OCI-LY7 (cell line): ENCODE results near the gene PDE5A.

Experiments
- EZH2phosphoT487 ChIP-seq: fragments of 200-600 bp; sonication (generic); IDR thresholded peaks from 2 replicates; pipeline ENCODE4 v1.6.1; 2018; ENCODE audit warnings: low read depth, borderline replicate concordance, mild to moderate bottlenecking, mixed run types, antibody characterized with exemption, low read length, moderate library complexity, mixed read lengths
- TF ChIP-seq, protein P1 (sequence below): fragments of 200-600 bp; sonication (generic); conservative IDR thresholded peaks from 2 replicates; pipeline ENCODE4 v1.5.1; 2014; ENCODE audit warnings: mild to moderate bottlenecking, antibody characterized with exemption, low read length, moderate library complexity, mixed read lengths

DNA sequence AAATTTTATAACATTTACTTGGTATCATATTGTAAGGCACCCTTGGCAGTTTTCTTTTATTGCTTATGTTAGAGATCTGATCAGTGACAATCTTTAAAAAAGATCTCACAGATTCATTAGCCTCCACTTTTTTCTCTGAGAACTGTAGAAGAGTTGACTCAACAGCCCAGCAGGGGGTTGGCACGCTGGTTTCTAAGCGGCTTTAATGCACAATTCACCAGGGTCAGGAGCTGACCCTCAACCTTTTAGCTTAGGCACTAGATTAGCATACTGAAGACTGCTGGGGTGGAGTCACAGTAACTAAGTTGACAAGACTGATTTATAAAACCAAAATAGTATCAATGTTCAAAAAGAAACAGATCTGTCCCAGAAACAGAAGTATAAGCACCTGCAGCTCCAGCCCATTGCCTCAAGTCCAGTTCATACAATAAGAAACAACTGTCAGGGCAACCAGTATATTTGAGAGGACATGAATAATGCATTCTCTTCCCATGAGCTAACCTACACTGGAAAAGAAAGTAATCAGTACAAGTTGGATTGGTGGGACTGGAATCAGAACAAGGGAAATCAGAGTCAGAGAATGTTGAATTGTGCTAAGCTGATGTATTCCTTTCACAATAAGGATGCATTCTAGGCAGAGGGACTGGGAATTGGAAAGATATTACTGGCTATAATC, 77.6 kb downstream of the PDE5A start:
- TF ChIP-seq, protein P1, sequence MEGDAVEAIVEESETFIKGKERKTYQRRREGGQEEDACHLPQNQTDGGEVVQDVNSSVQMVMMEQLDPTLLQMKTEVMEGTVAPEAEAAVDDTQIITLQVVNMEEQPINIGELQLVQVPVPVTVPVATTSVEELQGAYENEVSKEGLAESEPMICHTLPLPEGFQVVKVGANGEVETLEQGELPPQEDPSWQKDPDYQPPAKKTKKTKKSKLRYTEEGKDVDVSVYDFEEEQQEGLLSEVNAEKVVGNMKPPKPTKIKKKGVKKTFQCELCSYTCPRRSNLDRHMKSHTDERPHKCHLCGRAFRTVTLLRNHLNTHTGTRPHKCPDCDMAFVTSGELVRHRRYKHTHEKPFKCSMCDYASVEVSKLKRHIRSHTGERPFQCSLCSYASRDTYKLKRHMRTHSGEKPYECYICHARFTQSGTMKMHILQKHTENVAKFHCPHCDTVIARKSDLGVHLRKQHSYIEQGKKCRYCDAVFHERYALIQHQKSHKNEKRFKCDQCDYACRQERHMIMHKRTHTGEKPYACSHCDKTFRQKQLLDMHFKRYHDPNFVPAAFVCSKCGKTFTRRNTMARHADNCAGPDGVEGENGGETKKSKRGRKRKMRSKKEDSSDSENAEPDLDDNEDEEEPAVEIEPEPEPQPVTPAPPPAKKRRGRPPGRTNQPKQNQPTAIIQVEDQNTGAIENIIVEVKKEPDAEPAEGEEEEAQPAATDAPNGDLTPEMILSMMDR = no peak
- TF ChIP-seq EZH2phosphoT487 = no peak
